Anterior cingulate cortex (tissue), 58 donors: ENCODE measurements around the gene GIGYF2.
"Not testable (repeated sequence)": the region's sequence is repeated elsewhere in the genome, so short reads cannot be mapped to it uniquely, and the experiment has no call there.

Source experiments
- DNase-seq, 58 donors: peaks; one replicate each; lab custom pipeline; 2025; lab: John Stamatoyannopoulos, UW

The GIGYF2 gene

DNA sequence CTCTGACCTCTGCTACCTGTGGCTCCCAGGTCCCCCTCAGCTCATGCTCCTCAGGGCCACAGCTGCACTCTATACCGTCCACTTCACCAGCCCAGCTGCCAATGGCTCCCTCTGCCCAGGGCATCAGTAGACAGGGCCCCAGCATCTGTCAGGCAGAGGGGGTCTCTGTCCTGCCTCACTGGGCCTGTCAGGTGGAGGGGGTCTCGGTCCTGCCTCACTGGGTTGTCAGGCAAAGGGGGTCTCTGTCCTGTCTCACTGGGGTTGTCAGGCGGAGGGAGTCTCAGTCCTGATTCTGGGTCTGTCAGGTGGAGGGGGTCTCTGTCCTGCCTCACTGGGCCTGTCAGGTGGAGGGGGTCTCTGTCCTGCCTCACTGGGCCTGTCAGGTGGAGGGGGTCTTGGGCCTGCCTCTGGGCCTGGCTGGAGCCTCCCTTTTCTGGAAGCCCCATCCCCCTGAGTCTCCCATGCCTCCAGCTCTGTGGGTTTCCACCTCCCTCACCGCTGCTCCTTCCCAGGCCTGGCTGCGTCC lies 192.8 kb downstream of the GIGYF2 start:
- DNase-seq = no peak

DNA sequence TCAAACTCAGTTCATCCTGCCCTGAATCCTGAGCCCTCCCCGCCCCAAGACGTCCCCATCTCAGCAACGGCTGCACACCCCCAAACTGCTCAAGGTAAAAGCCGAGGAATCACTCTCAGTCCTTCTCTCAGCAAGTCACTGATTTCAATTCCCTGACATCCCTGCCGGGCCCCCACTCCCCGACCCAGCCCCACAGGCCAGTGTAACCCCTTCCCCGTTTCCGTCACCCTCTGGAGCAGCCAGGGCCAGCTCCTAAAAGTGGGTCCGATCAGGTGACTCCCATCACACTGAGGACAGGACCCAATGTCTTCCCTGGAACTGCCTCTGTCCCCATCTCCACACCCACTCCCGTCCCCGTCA lies 193.4 kb downstream of the GIGYF2 start:
- DNase-seq = no peak

DNA sequence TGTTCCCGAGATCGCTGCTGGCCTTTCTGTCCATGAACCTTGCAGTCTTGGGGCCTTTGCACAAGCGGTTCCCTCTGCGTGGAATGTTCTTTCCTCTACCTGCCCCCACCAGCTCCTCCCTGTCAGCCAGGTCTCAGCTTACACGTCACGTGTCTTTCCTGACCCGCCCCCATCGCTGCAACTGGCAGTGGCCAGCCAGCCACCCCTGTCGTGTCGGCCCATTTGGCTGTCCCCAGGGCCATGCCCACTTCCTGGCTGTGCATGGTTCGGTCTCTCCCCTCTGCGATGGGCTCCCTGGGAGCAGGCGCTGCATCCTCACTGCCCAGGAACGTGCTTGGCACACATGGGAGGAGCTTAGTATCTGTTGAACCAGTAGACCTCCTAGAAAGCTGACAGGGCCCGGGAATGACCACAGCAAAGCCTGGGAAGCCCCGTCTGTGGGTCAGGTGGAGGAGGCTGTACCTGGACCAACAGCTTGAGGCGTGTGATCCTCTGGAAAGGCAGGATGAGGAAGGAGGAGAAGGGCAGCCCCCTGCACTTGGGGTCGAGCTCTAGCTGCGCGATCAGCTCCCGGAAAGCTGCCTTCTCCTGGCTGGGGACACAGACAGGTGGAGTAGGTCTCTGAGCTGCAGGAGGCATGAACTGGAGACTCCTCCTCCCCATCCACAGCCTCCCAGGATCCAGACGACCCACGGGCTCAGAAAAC lies 193.9 kb downstream of the GIGYF2 start:
- no peak for DNase-seq

DNA sequence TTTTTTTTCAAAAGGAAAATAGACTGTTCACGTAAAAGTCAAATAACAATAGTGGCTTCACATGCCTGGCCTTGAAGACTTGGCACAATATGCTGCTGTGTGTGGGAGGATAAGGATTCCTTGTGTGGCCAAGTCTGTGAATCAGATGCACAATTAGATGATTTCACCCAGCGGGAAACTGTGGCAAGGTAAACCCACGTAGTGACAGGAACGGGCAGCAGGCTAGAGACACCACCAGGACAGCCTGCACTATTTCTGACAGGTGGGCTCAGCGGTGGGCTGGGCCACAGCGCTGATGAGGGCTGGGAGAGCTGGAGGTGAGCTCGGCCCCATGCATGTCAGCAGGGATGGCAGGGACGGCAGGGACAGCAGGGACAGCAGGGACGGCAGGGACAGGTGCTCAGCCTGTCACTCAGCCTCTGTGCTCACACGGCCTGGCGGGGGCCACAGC lies 194.5 kb downstream of the GIGYF2 start:
- peak in 4 of 58 donors; percentile 27 to 40 (median 36) for DNase-seq

DNA sequence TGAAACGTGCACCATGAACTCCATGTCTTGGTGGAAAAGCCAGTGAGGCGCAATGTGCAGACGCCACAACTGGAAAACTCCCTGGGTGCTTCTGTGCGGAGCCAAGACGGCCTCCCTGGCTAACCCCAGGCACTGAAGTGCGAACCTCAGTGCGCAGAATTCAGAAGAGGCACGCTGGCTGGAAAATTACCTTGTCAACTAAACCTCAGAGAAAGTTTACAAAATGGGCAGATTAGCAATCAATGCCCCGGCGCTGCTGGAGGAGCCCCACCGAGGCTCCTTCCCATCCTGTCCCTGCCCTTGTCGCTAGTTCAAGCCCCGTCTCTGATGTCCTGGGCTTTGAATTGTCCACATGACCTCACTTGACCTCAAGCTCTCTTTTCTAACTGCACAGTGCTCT lies 195.1 kb downstream of the GIGYF2 start:
- DNase-seq = no peak

DNA sequence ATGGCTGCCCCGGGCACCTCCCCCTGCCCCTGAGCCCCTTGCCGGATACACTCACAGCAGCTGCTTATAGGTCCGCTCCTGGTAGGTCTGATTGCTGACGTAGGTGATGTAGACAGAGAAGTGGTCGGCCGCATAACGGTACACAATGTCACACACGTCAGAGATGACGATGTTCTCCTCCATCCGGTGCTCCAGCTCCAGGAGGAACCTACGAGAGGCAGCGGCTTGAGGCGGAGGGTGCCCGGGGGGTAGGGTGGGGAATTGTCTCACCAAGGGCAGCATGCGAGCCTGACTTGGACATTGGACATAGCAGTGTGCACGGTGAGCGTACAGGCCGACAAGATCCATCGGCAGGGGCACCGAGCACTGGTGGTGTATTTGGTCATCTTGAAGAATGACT lies 195.7 kb downstream of the GIGYF2 start:
- DNase-seq = no peak

DNA sequence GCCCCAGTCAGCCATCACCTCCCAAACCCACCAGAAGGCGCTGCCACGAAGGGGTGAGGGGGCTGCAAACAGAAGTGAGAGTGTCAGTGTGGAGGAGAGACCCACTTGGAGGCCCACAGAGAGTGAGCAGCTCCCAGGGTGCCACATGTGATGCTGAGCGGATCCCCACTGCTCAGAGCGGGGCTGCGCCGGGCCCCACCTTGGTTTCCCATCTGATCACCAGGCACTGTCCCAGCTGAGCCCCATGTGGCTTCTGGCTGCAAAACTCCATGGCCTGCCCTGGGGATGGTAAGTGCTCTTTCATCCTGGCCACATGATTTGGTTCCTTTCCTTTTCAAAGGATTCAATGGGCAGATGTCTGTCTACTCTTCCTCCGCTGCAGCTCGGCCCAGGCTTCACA lies 196.7 kb downstream of the GIGYF2 start:
- no peak for DNase-seq

DNA sequence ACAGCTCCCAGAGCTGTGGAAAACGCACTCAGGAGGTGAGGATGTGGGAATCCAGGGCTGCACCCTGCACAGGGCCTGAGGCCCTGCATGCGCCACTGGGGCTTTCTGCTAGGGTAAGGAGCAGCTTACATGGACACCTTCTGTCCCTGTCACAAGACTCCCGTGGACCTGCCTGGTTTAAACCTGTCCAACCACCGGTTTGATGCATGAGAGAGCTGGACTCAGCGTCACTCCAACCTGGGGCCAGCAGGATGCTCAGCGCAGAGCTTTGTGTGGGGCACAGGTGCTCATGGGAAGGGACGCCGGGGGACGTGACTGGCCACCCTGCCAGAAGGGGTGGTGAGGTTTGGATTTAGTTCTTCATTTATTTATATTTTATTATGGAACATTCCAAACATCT lies 197.1 kb downstream of the GIGYF2 start:
- DNase-seq = no peak

DNA sequence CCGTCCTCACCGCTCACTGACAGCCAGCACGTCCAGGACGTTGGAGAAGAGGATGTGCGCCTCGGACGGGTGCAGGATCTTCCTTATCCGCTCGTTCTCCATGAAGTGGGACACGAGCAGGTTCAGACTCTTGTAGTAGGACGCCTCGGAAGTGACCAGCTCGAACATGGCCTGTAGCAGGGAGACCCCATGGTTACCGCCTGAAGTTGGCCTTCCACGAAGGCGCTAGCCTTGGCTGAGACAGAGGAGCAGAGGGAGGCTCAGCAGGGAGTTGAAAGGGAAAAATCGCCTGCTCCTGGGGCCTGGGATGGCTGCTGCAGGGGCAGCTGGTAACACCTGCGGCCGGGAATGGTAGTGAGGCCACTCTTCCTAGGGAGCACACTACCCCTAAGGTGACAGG lies 197.6 kb downstream of the GIGYF2 start:
- no peak for DNase-seq

DNA sequence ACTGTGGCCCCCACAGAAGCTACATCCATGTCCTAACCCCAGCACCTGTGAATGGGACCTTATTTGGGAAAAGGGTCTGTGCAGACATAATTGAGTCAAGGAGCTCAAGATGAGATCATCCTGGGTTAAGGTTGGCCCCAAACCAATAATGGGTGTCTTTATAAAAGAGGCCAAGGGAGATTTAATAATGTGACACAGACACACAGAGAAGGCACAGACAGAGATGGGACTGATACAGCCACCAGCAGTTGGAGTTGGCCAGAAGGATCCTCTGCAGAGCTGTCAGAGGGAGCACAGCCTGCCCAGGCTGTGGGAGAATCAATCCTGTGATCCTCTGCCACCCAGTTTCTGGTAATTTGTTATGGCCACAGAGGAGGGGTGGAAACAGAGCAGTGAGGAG lies 199.0 kb downstream of the GIGYF2 start:
- no peak for DNase-seq

DNA sequence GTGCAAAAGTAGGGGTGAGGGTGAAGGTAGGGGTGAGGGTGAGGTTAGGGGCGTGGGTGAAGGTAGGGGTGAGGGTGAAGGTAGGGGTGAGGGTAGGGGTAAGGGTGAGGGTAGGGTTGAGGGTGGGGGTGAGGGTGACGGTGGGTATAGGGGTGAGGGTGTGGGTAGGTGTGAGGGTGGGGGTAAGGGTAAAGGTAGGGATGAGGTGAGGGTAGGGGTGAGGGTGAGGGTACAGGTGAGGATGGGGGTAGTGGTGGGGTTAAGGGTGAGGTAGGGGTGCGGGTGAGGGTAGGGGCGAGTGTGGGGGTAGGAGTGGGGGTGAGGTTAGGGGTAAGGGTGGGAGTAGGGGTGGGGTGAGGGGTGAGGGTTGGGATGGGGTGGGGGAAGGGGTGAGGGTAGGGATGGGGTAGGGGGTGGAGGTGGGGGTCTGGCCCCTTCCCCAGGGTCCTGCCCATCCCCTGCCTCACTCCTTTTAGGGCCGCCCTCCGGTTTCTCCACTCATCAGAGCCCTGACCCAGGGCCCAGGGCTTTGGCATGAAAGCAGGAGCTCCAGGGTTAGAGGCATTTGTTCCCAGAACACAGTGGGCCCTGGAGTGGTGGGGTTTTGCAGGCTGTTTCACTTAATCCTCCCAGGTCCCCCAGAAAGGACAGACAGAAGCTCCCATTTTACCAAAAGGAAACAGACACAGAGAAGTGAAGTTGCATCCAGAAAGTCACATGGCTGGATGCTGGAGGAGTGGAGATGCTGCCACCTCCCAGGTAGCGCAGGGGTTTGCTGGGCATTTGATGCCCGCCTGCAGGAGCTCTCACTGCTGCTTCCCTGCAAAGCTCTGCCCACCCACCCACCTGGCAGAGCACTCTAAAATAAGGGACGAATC lies 199.8 kb downstream of the GIGYF2 start:
- no peak for DNase-seq

DNA sequence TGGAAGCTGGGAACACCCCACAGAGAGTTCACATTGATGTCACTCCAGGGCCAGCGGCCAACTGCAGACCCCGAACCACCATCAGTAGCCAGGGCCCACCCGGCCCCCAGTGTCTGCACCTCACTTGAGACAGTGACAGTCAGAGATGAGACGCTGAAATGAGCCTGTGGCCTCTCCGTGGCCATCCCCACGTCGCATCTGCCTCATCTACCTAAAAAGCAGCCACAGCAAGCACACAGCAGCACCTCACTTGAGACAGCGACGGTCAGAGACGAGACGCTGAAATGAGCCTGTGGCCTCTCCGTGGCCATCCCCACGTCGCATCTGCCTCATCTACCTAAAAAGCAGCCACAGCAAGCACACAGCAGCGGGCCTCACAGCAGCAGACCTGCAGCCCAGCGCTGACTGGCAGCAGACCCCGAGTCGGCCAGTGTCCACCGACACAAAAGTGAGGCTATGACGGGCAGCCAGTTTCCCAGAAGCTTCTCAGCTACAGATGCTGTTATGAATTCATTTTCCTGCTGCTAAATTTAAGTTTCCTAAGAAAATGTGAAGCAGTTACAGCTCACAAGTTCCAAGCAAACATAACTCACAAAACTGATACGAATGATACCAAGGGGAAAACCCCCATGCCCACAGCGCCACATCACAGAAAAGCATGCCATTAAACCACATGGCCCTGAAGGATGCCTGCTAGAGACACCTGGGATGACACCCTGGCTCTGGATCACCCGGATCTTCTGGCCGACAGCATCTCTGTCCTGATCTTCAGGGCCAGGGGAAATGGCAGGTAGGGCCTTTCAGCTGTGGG lies 200.7 kb downstream of the GIGYF2 start:
- DNase-seq = no peak

DNA sequence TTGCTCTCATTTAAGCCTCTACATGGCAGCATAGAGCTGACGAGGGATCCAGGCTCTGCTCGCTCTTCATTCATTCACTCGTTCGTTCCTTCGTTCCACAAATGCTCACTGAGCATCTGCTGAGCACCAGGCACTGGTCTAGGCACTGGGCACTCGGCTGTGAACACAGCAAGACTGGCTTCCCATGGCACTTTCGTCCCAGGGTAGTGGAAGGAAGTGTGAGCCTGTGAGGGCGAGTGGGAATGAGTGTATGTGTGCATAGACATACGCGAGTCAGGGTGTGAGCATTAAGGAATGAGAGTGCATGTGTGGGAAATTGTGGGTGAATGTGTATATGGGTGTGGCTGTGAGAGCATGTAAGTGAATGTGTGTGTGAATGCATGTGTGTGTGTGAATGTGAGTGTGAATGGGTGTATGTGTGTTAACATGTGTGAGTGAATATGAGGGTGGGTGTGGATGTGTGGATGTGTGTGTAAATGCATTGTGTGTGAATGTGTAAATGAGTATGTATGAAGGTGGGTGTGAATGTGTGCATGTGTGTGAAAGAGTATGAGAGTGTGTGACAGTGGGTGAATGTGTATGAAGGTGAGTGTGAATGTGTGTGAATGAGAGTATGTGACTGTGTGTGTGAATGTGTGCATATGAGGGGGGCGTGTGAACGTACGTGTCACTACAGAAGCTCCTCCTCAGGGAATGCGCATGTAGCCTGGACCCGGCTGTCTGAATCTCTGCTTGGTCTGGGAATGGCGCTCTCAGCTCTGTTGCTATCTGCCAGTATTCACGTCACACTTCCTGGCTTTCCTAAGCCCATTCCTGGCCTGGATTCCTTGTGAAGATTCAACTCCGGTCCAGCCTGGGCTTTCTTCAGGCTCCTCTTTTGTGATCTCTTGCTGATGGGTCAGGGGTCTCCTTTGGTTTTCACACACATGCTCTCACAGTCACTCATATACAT lies 201.7 kb downstream of the GIGYF2 start:
- peak in 2 of 58 donors; percentile 13 to 38 for DNase-seq

DNA sequence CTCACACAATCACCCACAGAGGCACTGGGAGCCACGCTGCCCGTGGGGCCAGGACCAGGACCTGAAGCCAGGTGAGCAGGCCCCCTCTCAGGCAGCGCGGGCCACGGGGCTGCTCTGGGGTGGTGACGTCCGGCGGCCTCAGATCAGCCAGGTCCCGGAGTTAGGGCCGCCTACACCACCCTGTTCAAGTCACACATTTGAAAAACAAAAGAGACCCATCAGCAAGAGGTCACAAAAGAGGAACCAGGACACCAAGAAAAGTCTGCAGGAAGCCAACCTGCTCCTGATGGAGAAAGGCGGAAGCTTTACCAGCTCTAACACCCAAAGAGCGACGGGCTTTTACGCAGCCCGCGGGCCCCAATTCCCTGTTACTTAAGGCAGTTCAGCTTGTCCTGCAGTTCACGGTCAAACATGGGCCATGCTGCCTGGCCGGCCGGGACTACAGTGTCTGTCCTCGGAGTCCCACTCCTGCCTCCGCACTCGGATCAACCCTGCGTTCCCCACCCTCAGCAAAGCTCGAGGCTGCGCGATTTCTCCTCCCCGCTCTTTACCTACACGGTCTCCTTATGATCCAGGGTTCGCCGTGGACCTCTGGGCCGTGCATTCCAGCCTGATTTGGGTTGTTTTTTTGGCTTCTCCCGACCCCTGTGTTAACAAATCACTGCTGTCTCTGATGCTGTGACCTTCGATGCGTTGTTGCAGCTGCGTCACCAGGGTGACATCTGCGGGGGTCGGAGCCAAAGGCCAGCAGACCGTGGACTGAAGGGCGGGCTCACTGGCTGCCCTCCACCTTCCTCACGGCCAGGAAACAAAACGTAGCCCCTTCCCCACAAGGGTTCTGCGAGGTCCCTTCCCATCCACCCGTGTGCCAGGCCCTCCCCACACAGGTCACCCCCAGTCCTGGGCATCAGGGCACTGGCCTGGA lies 203.9 kb downstream of the GIGYF2 start:
- DNase-seq = no peak

DNA sequence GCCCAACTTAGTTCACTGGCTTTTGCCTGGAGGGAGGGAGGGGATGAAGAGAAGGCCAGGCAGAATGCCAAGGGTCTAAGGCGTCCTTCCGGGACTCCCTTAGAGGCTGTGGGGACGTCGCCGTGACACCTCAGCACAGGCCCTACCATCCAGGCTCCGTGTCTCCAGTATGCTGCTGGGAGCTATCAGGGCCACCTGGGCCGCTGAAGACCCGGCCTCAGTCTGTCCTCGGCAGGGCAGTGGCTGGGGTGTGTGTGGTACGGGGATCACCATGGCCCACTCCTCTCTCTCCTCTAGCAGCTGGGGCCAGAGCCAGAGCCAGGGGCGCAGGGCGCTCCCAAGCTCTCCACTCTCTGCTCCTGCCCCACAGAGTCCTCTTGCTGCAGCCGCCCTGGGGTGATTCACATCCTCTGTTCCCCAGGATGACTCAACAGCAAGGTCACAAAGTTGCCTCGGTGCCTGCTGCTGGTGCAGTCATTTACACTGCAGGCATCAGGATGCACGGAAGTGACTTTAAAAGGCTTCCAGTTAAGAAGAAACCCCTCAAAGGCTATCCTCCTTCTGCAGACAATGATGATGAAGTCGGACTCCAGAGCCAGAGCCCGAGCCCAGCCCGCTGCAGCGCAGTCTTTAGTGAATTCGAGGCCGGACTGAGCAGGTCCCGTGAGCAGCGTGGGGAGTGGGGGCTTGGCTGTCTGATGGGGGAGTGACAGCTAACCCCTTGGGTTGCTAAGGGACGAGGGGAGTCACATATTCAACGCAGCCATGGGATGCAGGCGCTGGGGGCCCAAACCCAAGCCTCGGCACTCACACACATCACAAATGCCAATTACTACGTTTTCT lies 204.8 kb downstream of the GIGYF2 start:
- DNase-seq = no peak

DNA sequence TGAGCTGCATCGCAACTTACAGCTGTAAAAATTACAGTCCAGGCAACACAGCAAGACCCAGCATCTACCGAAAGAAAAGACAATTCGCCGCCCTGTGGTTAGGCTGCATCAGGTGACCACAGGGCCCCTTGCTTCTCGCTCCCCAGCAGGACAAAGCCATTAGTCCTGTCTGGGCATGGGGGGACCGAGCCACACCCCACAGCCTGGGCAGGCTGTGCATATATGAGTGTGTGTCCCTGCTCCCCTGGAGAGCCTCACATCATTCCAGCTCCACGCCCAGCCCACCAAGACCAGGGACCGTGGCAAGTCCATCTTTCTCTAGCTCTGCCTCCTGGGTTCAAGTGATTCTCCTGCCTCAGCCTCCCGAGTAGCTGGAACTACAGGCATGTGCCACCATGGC lies 206.9 kb downstream of the GIGYF2 start:
- no peak for DNase-seq

DNA sequence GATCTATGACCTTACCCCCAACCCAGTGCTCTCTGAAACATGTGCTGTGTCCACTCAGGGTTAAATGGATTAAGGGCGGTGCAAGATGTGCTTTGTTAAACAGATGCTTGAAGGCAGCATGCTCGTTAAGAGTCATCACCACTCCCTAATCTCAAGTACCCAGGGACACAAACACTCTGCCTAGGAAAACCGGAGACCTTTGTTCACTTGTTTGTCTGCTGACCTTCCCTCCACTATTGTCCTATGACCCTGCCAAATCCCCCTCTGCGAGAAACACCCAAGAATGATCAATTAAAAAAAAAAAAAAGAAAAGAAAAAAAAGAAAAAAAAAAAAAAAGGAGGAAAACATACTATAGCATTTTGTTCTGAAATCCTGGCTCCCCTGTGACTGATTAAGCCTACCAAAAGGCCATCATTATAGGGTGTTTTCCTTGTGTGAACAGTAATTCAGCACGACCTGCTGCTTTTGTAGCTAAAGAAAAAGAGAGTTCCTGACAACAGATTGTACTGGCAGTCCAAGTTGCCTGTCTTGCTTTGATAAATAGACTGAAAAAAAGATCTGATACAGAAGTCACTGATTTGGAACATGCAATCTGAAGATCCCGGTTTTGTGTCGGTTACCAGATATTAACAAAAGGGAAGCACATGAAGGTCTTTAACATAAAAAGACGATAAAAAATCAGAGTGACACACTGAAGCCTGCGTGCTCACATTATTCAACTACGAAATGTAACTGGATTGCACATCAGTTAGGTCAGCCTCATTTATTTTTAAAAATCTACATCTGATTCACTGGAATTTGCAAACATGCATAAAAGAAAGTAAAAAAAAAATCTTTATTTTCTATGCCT lies 210.0 kb downstream of the GIGYF2 start:
- DNase-seq = not testable (repeated sequence)
